Stomach (tissue), 9 donors: ENCODE results near the gene MYH14. TPM values are rescaled to one million over a fixed set of nuclear protein-coding genes. Genes with fewer than 3 reads are reported as not detected.

ENCODE experiments used
- DNase-seq, 2 donors: peaks; one replicate each; pipeline versions ENCODE4 v3.0.0 to v3.0.0-alpha.2; 2013 to 2019
- H3K27ac ChIP-seq, 5 donors: fragments of 200-600 bp in 4 of 5; sonication (generic) in 4 of 5; one replicate each; pipeline ENCODE4 v1.5.1; 2013 to 2019; ENCODE audit warnings: mild to moderate bottlenecking in 1 of 5, moderate library complexity in 1 of 5
- H3K27me3 ChIP-seq, 3 donors: fragments of 200-600 bp; sonication (generic); one replicate each; pipeline ENCODE4 v1.5.1; 2017 to 2019; ENCODE audit warnings: mixed run types in 1 of 3
- H3K36me3 ChIP-seq, 4 donors: fragments of 200-600 bp; sonication (generic); 1 replicate in 3 of 4; 2 replicates in 1 of 4; pipeline ENCODE4 v1.5.1; 2016 to 2019
- H3K4me1 ChIP-seq, 4 donors: fragments of 200-600 bp; sonication (generic); one replicate each; pipeline ENCODE4 v1.5.1; 2016 to 2019
- H3K4me3 ChIP-seq, 4 donors: fragments of 200-600 bp; sonication (generic) in 3 of 4; one replicate each; pipeline ENCODE4 v1.5.1; 2016 to 2019; ENCODE audit warnings: mild to moderate bottlenecking in 1 of 4
- H3K9me3 ChIP-seq, 4 donors: fragments of 200-600 bp; sonication (generic); one replicate each; pipeline ENCODE4 v1.5.1; 2016 to 2019
- CTCF ChIP-seq, 7 experiments: fragments of 450-650 bp in 4 of 7; fragments of 200-600 bp in 3 of 7; sonication (generic) in 3 of 7; IDR thresholded peaks; one replicate each; pipeline ENCODE4 v1.5.1; 2016 to 2019; ENCODE audit warnings: antibody characterized with exemption in 7 of 7, control low read depth in 2 of 7, mild to moderate bottlenecking in 1 of 7
- EP300 ChIP-seq: sonication (generic); formaldehyde crosslinking; IDR thresholded peaks from one replicate; pipeline ENCODE4 v1.6.1; 2017; ENCODE audit warnings: antibody characterized with exemption
- POLR2A ChIP-seq, 4 donors: fragments of 450-650 bp; IDR thresholded peaks; one replicate each; pipeline ENCODE4 v1.6.1; 2016; ENCODE audit warnings: antibody characterized with exemption in 4 of 4, control low read depth in 2 of 4, mild to moderate bottlenecking in 1 of 4, moderate library complexity in 1 of 4
- POLR2AphosphoS5 ChIP-seq, 3 donors: sonication (generic); formaldehyde crosslinking; IDR thresholded peaks; one replicate each; pipeline ENCODE4 v1.6.1; 2016; ENCODE audit warnings: antibody characterized with exemption in 3 of 3
- WGBS, 5 donors: extraction: QIAGEN DNeasy Blood & Tissue Kit in 3 of 5; methylation state at CpG; one replicate each; pipeline versions ENCODE4 v1.1.5 to v1.1.7; 2013 to 2018; 5-methylcytosine and 5-hydroxymethylcytosine counted together
- intact Hi-C: fragments of 100-400 bp; cut with DNase I; formaldehyde crosslinking; loops from one replicate; pipeline ENCODE4 v1.15.1; 2023; ENCODE audit warnings: low total_unique reads
- polyA plus RNA-seq, 3 donors: library from polyadenylated mRNA; stranded (reverse); fragments of 200-250 nt; gene quantifications; one replicate each; pipeline ENCODE4 v1.2.3, GENCODE V29; 2013
- total RNA-seq, 5 donors: library from RNA; depleted of rRNA; stranded (reverse); fragments of >200 nt; gene quantifications; one replicate each; pipeline versions ENCODE4 v1.1.0 to v1.2.3, GENCODE V29; 2014 to 2016
- donor health status: healthy with polysubstance abuse.
- donor health status: Bipolar disorder and iron deficiency.
- donor health status: healthy.

Gene MYH14
- total and polyA plus RNA-seq, 8 donors: 21.6 to 392 (median 43.4) TPM

- intact Hi-C loops: no loop called here
Observed at GRCh38 chr19:50300814-50301606, 97.6 kb downstream of the MYH14 start.

GRCh38 chr19:50301607-50301971, 98.2 kb downstream of the MYH14 start:
- Histone ChIP-seq H3K27ac (no peak overlapping the region), H3K36me3 (peaks cover 0 to 49% (median 47%) of the 10 kb centered on the region in 4 donors), H3K4me1 (no peaks in the 10 kb centered on the region), H3K9me3 (no peaks in the 10 kb centered on the region), H3K4me3 (no peak overlapping the region), H3K27me3 (peaks cover 0 to 8% (median 0%) of the 10 kb centered on the region in 3 donors)
- WGBS, 5 donors: 85 to 97% (median 88%) methylated on average over 10 of the region's 10 CpGs
- DNase-seq: no peak
- TF ChIP-seq CTCF (IDR thresholded peaks at IDR 0.05) (no peak), POLR2A (IDR thresholded peaks at IDR 0.05) (no peak), EP300 (no peak), POLR2AphosphoS5 (IDR thresholded peaks at IDR 0.05) (no peak)
- intact Hi-C loops: no loop called here

More at GRCh38 chr19:50300814-50301606, 97.6 kb downstream of the MYH14 start:
- Histone ChIP-seq H3K36me3 (peaks cover 0 to 53% (median 47%) of the 10 kb centered on the region in 4 donors), H3K27me3 (peaks cover 0 to 8% (median 0%) of the 10 kb centered on the region in 3 donors), H3K9me3 (no peaks in the 10 kb centered on the region), H3K27ac (no peak overlapping the region), H3K4me3 (no peak overlapping the region), H3K4me1 (no peaks in the 10 kb centered on the region)
- TF ChIP-seq CTCF (IDR thresholded peaks at IDR 0.05): no peak
- no peak for TF ChIP-seq EP300
- TF ChIP-seq POLR2AphosphoS5 (IDR thresholded peaks at IDR 0.05): no peak
- no peak for TF ChIP-seq POLR2A (IDR thresholded peaks at IDR 0.05)
- no peak for DNase-seq
- 42 to 60% (median 55%) methylated on average over 10 of the region's 10 CpGs for WGBS, 5 donors

- Histone ChIP-seq H3K4me1 (no peaks in the 10 kb centered on the region), H3K27ac (no peak overlapping the region), H3K36me3 (peaks cover 0 to 55% (median 54%) of the 10 kb centered on the region in 4 donors), H3K27me3 (peaks cover 0 to 8% (median 0%) of the 10 kb centered on the region in 3 donors), H3K9me3 (no peaks in the 10 kb centered on the region), H3K4me3 (no peak overlapping the region)
- no peak for TF ChIP-seq POLR2A (IDR thresholded peaks at IDR 0.05)
- no peak for TF ChIP-seq CTCF (IDR thresholded peaks at IDR 0.05)
- TF ChIP-seq POLR2AphosphoS5 (IDR thresholded peaks at IDR 0.05): no peak
- no peak for TF ChIP-seq EP300
- no peak for DNase-seq
- intact Hi-C loops: no loop called here
Observed at GRCh38 chr19:50303558-50303957, 100.1 kb downstream of the MYH14 start.

DNA sequence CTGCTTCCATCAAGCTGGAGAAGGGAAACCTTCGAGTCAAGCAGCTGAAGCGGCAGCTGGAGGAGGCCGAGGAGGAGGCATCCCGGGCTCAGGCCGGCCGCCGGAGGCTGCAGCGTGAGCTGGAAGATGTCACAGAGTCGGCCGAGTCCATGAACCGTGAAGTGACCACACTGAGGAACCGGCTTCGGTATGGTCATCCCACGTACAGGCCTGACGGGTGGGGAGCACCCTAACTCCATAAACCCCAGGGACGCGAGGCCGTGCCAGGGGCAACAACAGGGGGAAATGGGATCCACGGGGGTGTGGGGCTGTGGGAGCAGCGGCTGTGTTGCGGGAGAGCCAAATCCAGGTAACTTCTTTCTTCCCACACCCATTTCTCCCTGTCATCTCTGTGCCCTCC, 105.6 kb downstream of the MYH14 start:
- H3K4me3 ChIP-seq: no peak overlapping the region
- WGBS, 5 donors: 88 to 93% (median 89%) methylated on average over 19 to 21 of the region's 21 CpGs
- TF ChIP-seq CTCF (IDR thresholded peaks at IDR 0.05) (no peak), POLR2A (IDR thresholded peaks at IDR 0.05) (no peak), POLR2AphosphoS5 (IDR thresholded peaks at IDR 0.05) (no peak), EP300 (no peak)
- peaks cover 8 to 62% (median 39%) of the 10 kb centered on the region in 3 donors for H3K27me3 ChIP-seq
- intact Hi-C loops: no loop called here
- peaks cover 0 to 46% (median 38%) of the 10 kb centered on the region in 4 donors for H3K36me3 ChIP-seq
- no peaks in the 10 kb centered on the region for H3K9me3 ChIP-seq
- H3K4me1 ChIP-seq: peaks cover 0 to 11% (median 5%) of the 10 kb centered on the region in 4 donors
- no peak for DNase-seq
- H3K27ac ChIP-seq: no peak overlapping the region
